ENCODE data around the gene SUN5.

GRCh38 chr20:33010674-33011449 lies 6.6 kb upstream of the SUN5 start:
- TF ChIP-seq, protein P1, sequence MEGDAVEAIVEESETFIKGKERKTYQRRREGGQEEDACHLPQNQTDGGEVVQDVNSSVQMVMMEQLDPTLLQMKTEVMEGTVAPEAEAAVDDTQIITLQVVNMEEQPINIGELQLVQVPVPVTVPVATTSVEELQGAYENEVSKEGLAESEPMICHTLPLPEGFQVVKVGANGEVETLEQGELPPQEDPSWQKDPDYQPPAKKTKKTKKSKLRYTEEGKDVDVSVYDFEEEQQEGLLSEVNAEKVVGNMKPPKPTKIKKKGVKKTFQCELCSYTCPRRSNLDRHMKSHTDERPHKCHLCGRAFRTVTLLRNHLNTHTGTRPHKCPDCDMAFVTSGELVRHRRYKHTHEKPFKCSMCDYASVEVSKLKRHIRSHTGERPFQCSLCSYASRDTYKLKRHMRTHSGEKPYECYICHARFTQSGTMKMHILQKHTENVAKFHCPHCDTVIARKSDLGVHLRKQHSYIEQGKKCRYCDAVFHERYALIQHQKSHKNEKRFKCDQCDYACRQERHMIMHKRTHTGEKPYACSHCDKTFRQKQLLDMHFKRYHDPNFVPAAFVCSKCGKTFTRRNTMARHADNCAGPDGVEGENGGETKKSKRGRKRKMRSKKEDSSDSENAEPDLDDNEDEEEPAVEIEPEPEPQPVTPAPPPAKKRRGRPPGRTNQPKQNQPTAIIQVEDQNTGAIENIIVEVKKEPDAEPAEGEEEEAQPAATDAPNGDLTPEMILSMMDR (conservative IDR thresholded peaks at IDR 0.05), result no peak
- no peak for TF ChIP-seq EZH2 (IDR thresholded peaks at IDR 0.05; ENCODE audit: low read depth)

Data from PC-9 (cell line).